Measurements from ENCODE around the gene JPH4.

The JPH4 gene

GRCh38 chr14:23579739-23580138 is 1.1 kb upstream of the JPH4 start:
- DNase-seq (ENCODE audit: low read depth): no peak

- DNase-seq (ENCODE audit: low read depth): no peak
These were observed 681 bp upstream of the JPH4 start for GRCh38 chr14:23579311-23579630.

- no peak for DNase-seq (ENCODE audit: low read depth)
These were observed 739 bp downstream of the JPH4 start for GRCh38 chr14:23577710-23578392.

- no peak for DNase-seq (ENCODE audit: low read depth)
These were observed 1.4 kb downstream of the JPH4 start for GRCh38 chr14:23577004-23577681.

- no peak for DNase-seq (ENCODE audit: low read depth)
These were observed 5.1 kb downstream of the JPH4 start for GRCh38 chr14:23573384-23574015.

GRCh38 chr14:23572836-23573235 is 5.8 kb downstream of the JPH4 start:
- no peak for DNase-seq (ENCODE audit: low read depth)

- DNase-seq (ENCODE audit: low read depth): no peak
These were observed 6.1 kb downstream of the JPH4 start for GRCh38 chr14:23572524-23572828.

- no peak for DNase-seq (ENCODE audit: low read depth)
These were observed 6.7 kb downstream of the JPH4 start for GRCh38 chr14:23571701-23572523.

- no peak for DNase-seq (ENCODE audit: low read depth)
These were observed 7.6 kb downstream of the JPH4 start for GRCh38 chr14:23570806-23571483.

GRCh38 chr14:23569443-23570151 is 9.0 kb downstream of the JPH4 start:
- DNase-seq (ENCODE audit: low read depth): no peak

GRCh38 chr14:23568600-23569331 is 9.8 kb downstream of the JPH4 start:
- no peak for DNase-seq (ENCODE audit: low read depth)

- no peak for DNase-seq (ENCODE audit: low read depth)
These were observed 10.5 kb downstream of the JPH4 start for GRCh38 chr14:23568021-23568599.

GRCh38 chr14:23567186-23568020 is 11.2 kb downstream of the JPH4 start, which contains the start of gene AP1G2:
Gene AP1G2 (minus strand): TSS chr14:23567791. CDS start chr14:23567314, 477 bp downstream.
- no peak for DNase-seq (ENCODE audit: low read depth)

GRCh38 chr14:23566778-23567185 is 11.8 kb downstream of the JPH4 start:
- DNase-seq (ENCODE audit: low read depth): no peak

- no peak for DNase-seq (ENCODE audit: low read depth)
These were observed 12.3 kb downstream of the JPH4 start for GRCh38 chr14:23566112-23566777.

GRCh38 chr14:23565626-23566025 is 13.0 kb downstream of the JPH4 start:
- no peak for DNase-seq (ENCODE audit: low read depth)

- DNase-seq (ENCODE audit: low read depth): no peak
These were observed 13.7 kb downstream of the JPH4 start for GRCh38 chr14:23564876-23565275.

GRCh38 chr14:23564181-23564812 is 14.3 kb downstream of the JPH4 start:
- DNase-seq (ENCODE audit: low read depth): no peak
